ENCODE results near the gene CRYM. TPM values are rescaled to one million over a fixed set of nuclear protein-coding genes. Genes with fewer than 3 reads are reported as not detected.

CRYM gene
- total and polyA plus RNA-seq, 2 donors (not counting 3 experiments of a cell fraction or from before 2014, with no cell fraction given): not detected

DNA sequence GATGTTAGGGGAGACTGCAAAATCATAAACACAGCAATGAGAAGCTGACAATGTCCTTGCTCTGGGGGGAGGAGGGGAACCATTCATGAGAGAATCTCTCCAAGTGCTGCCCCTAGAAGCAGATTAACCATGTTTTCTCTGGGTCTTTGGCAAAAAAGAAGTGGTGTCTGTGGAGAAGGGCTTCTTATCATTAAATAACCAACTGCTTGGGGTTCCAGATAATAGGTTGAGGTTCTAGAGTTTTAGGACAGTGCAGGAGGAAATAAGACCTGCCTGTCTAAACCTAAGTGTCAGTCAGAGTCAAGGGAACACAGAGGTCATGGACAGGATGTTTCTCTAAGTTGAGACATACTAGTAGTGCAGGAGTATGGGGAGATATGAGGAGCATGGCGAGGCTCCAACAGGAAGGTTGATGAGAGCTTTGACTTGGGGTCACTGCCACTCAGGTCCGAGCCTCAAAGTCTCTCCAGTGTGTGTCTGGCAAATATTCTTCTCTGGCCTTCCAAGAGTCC is 49.7 kb downstream of the CRYM start:
- BruUV-seq (replicated peaks): no TSS peak
- Histone ChIP-seq H3K4me2 (ENCODE audit: insufficient read depth, low read length) (no peak overlapping the region), H3K9me3 (replicated peaks; ENCODE audit: control insufficient read depth, insufficient read depth, low read length) (no peaks in the 10 kb centered on the region), H2AFZ (ENCODE audit: low read depth, low read length) (no peak overlapping the region), H3K36me3 (ENCODE audit: control insufficient read depth in 2 of 2, extremely low read depth in 1 of 2, insufficient read depth in 2 of 2, low read length in 2 of 2) (no peaks in the 10 kb centered on the region), H3K4me3 (replicated peaks in 1 of 3; ENCODE audit: insufficient read depth in 1 of 3, low read depth in 1 of 3, low read length in 3 of 3) (no peak overlapping the region), H3K79me2 (ENCODE audit: control insufficient read depth, insufficient read depth, low read length) (no peaks in the 10 kb centered on the region), H3K27ac (ENCODE audit: insufficient read depth, low read depth, low read length) (no peak overlapping the region), H4K20me1 (replicated peaks; ENCODE audit: control insufficient read depth, extremely low read depth, insufficient read depth, low read length) (no peaks in the 10 kb centered on the region), H3K27me3 (ENCODE audit: control insufficient read depth in 2 of 2, insufficient read depth in 2 of 2, low read length in 2 of 2) (peaks cover 12 to 21% of the 10 kb centered on the region in 2 experiments), H3K9me1 (replicated peaks; ENCODE audit: control insufficient read depth, extremely low read depth, insufficient read depth, low read length) (no peaks in the 10 kb centered on the region), H3K9ac (replicated peaks; ENCODE audit: extremely low read depth, insufficient read depth, low read length) (no peak overlapping the region), H3K4me1 (ENCODE audit: control insufficient read depth, extremely low read depth, insufficient read depth, low read length) (no peaks in the 10 kb centered on the region)
- CTCF ChIA-PET: no interaction called here
- intact Hi-C loops (cut with micrococcal nuclease) (no loop called here), dilution Hi-C loops (cut with MboI; ENCODE audit: extremely low pct_ligation_motif_present, low sequenced_read_pairs) (no loop called here)
- FAIRE-seq (no peak), DNase-seq (ENCODE audit: low read depth, low spot score) (no peak)
- POLR2A ChIA-PET: no interaction called here
- TF ChIP-seq FOS (IDR thresholded peaks at IDR 0.05; ENCODE audit: borderline replicate concordance, insufficient read depth, low read length): no peak
- no peak for TF ChIP-seq POLR2A (IDR thresholded peaks at IDR 0.05; ENCODE audit: low read depth, low read length)
- TF ChIP-seq, protein P1, sequence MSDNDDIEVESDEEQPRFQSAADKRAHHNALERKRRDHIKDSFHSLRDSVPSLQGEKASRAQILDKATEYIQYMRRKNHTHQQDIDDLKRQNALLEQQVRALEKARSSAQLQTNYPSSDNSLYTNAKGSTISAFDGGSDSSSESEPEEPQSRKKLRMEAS (IDR thresholded peaks at IDR 0.05; ENCODE audit: insufficient read depth, insufficient read length): no peak
- TF ChIP-seq GATA2 (IDR thresholded peaks at IDR 0.05; ENCODE audit: insufficient read depth, insufficient read length, low read depth, low read length): no peak
- no peak for TF ChIP-seq JUN (IDR thresholded peaks at IDR 0.05; ENCODE audit: borderline replicate concordance, insufficient read depth, insufficient read length, low read depth)
- TF ChIP-seq, protein P2, sequence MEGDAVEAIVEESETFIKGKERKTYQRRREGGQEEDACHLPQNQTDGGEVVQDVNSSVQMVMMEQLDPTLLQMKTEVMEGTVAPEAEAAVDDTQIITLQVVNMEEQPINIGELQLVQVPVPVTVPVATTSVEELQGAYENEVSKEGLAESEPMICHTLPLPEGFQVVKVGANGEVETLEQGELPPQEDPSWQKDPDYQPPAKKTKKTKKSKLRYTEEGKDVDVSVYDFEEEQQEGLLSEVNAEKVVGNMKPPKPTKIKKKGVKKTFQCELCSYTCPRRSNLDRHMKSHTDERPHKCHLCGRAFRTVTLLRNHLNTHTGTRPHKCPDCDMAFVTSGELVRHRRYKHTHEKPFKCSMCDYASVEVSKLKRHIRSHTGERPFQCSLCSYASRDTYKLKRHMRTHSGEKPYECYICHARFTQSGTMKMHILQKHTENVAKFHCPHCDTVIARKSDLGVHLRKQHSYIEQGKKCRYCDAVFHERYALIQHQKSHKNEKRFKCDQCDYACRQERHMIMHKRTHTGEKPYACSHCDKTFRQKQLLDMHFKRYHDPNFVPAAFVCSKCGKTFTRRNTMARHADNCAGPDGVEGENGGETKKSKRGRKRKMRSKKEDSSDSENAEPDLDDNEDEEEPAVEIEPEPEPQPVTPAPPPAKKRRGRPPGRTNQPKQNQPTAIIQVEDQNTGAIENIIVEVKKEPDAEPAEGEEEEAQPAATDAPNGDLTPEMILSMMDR (IDR thresholded peaks at IDR 0.05; ENCODE audit: extremely low read depth in 1 of 2, insufficient read depth in 1 of 2, low read depth in 1 of 2, low read length in 2 of 2): no peak
- TF ChIP-seq EZH2 (IDR thresholded peaks at IDR 0.05; ENCODE audit: borderline replicate concordance, low read depth, low read length, severe bottlenecking): no peak

Measured in endothelial cell of umbilical vein (primary cell).